Omental fat pad (tissue), 4 donors: ENCODE data around the gene NOL8. TPM values are rescaled to one million over a fixed set of nuclear protein-coding genes. Genes with fewer than 3 reads are reported as not detected.

Source experiments
- ATAC-seq: fragments of 150-250 bp; one replicate; pipeline ENCODE4 v1.9.1; 2016; ENCODE audit warnings: mild to moderate bottlenecking, moderate library complexity; ENCODE audit not compliant: low FRiP score
- DNase-seq: peaks from one replicate; pipeline ENCODE4 v3.0.0-alpha.2; 2019; ENCODE audit warnings: low spot score
- CTCF ChIP-seq, 3 donors: fragments of 450-650 bp; IDR thresholded peaks; one replicate each; pipeline ENCODE4 v1.5.1; 2016 to 2017; ENCODE audit warnings: antibody characterized with exemption in 3 of 3, mild to moderate bottlenecking in 3 of 3, moderate library complexity in 2 of 3
- total RNA-seq, 4 donors: library from RNA; depleted of rRNA; stranded (reverse); fragments of >200 nt; gene quantifications; one replicate each; pipeline ENCODE4 v1.1.0, GENCODE V29; 2016

Gene NOL8
- total RNA-seq, 4 donors from 2014 or later, result 25.2 to 49.1 (median 34.7) TPM

GRCh38 chr9:92328225-92328624, 3.1 kb upstream of the NOL8 start:
- no peak for DNase-seq
- no peak for ATAC-seq
- no peak for TF ChIP-seq CTCF (IDR thresholded peaks at IDR 0.05)

GRCh38 chr9:92327283-92327850, 2.2 kb upstream of the NOL8 start:
- DNase-seq, result no peak
- ATAC-seq, result no peak
- TF ChIP-seq CTCF (IDR thresholded peaks at IDR 0.05), result no peak

- ATAC-seq (no peak), DNase-seq (no peak)
Measured at GRCh38 chr9:92325991-92326500, 896 bp upstream of the NOL8 start.

DNA sequence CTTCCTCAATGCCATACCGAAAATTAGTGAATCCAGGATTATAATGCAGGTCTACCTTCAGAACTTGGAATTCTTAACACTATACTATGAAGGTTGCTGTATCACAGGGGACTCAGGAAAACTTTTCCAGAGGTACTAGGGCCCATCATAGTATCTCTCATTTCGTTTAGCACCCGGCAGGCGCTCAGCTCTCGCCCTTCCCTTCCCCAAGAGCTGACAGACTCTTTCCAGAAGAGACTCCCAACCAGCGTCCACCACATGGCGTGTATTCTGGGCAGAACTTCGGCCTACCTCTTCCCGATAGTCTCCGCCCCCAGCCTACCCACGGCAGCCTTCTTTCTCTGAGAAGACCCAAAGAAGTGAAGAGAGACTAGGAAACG, 271 bp downstream of the NOL8 start:
- peak; percentile 29 for DNase-seq
- peak; percentile 77 for ATAC-seq
- no peak for TF ChIP-seq CTCF (IDR thresholded peaks at IDR 0.05)

More at GRCh38 chr9:92325991-92326500, 896 bp upstream of the NOL8 start:
- no peak for TF ChIP-seq CTCF (IDR thresholded peaks at IDR 0.05)

DNA sequence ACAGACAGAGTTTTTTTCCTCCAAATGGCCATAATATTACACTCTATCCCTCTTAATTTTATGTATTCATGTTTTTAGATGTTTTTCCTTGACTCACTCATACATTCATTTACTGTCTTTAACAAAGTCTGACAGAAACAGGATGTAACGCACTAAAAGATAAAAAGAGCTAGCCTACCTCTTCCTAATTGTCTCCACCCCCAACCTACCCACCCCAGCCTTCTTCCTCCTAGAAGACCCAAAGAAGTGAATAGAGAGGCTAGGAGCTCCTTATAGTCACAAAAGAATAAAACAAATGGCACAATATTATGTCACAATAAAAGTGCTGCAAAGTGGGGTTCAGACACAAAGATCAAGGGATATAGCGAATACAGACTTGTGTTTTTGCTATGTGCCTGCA, 719 bp downstream of the NOL8 start:
- no peak for TF ChIP-seq CTCF (IDR thresholded peaks at IDR 0.05)
- DNase-seq (no peak), ATAC-seq (no peak)

DNA sequence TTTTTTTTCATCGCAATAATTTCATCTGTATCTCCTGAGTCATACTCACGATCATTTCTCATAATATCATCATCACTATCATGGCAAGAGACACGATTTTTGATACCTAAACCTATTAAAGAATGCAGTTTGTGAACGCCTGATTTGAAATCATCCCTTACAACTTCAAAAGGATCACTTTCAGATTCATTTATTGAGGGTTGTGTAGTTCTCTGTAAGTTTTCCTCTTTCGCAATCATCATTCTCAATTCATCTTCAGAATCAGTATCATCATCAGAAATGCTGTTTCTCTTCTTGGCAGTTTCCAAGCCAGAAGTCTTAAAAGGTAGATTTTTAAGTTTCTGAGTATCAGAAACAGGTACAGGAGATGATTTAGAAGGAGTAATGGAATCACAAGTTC, 9.7 kb downstream of the NOL8 start:
- no peak for TF ChIP-seq CTCF (IDR thresholded peaks at IDR 0.05)
- no peak for DNase-seq
- peak; percentile 34 for ATAC-seq

DNA sequence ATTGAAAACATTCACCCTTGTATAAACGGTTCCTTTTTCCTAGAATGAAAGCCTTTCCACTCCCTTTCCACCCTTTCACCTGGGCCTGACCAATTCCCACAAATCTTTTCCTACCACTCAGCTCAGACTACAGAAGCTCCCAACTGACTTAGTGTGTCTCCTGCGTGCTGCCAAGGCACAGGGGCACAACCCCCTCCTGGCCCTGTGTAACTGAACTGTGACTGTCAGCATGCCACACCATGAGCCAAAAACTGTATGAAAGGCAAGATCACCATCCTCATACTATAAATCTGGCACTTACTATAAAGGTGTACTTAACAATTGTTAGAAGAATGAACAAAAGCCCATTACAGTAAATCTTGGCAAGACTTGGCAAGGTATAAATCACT, 11.5 kb downstream of the NOL8 start:
- TF ChIP-seq CTCF (IDR thresholded peaks at IDR 0.05), result no peak
- DNase-seq (no peak), ATAC-seq (no peak)
